HG02938 (cell line): ENCODE measurements around the gene SIM1.

Experiments used
- ATAC-seq: cut with Tn5 transposase; IDR thresholded peaks from one replicate; pipeline ENCODE4 v1.9.1; 2021; ENCODE audit warnings: mild to moderate bottlenecking, moderate library complexity; ENCODE audit not compliant: unreplicated experiment

SIM1 gene, protein sequence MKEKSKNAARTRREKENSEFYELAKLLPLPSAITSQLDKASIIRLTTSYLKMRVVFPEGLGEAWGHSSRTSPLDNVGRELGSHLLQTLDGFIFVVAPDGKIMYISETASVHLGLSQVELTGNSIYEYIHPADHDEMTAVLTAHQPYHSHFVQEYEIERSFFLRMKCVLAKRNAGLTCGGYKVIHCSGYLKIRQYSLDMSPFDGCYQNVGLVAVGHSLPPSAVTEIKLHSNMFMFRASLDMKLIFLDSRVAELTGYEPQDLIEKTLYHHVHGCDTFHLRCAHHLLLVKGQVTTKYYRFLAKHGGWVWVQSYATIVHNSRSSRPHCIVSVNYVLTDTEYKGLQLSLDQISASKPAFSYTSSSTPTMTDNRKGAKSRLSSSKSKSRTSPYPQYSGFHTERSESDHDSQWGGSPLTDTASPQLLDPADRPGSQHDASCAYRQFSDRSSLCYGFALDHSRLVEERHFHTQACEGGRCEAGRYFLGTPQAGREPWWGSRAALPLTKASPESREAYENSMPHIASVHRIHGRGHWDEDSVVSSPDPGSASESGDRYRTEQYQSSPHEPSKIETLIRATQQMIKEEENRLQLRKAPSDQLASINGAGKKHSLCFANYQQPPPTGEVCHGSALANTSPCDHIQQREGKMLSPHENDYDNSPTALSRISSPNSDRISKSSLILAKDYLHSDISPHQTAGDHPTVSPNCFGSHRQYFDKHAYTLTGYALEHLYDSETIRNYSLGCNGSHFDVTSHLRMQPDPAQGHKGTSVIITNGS

DNA sequence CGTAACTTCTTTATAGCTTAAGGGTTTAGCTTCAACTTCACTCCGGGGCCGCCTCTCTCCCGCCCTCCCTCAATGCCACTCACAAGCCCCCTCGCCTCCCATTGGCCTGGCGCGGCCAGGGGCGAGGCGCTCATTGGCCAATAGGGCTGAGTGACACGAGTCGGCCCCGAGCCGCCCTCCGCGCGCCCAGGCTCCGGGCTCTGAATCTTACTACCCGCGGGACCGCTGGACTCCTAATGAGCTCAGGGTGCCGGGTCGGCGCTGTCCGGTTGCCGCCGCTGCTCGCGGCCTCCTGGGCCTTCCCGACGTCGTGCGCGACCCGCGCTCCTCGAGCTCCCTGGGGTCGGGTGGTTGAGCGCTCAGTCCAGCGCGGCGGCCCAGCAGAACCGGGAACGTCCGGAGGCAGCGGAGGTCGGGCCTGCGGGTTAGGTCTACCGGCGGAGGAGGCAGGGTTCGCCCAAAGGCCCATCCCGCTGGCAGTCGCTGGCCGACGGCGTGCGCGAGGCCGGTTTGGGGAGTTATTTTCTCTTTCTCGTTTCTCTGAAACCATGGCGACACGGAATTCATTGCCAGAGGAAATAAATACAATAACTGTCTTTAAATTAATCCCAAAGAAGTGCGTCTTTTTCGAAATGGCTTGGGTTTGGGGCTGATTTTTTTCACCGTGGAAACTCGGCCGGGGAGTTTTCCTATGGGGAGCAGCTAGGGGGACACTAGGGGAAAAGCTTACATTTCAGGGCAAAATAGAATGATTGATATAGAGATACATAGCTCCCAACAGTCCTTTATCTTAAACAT, at the start of gene SIM1:
Gene SIM1, minus strand, starts transcription at position 19 of the 798 bp plus-strand sequence. CDS start 1,453 bp downstream, outside the sequence.
- ATAC-seq = no peak

DNA sequence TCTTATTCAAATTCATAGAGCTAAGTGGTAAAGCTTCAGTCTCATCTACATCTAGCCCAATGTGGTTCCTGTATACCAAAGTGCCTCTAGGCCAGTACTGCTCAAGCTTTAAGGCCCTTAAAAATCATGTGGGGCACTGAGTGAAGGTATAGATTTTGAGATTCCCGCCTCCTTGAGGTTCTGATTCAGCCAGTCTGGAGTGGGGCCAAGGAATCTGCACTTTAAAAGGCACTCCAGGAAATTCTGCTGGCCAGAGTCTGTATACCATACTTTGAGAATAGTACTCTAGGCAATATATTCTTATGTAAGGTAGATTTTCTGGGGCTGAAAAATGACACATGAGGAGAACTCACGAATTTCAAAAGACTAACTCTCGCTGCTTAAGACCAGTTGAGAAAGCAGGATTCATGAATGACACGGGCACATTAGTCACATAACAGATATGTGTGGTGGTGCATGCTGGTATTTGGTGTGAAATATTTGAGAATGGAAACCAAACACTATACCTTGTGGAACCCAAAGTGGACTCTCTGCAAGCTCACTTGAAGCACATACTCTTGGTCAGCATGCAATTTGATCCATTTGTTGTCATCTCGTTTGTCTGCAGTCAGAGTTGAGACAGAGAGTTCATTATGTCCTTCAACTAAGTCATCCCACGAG, 47.6 kb upstream of the SIM1 start:
- ATAC-seq = no peak

DNA sequence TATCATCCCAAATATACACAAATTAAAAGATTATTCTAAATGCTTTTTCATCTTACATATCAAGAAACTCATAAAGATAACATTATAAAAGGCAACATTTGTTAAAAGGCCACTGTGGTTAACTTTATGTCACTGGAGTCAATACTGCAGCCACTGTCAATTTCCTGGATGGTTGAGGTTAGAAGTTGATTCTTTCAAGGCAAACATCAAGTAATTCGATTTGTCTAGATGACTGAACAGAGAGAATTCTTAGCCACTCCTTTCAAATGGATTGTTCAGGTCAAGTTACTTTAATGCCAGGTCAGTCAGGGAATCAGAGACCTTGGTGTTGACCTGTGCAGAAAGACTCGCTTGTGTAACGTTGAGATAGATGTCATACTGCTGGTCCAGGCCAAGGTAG, 44.4 kb upstream of the SIM1 start:
- no peak for ATAC-seq

DNA sequence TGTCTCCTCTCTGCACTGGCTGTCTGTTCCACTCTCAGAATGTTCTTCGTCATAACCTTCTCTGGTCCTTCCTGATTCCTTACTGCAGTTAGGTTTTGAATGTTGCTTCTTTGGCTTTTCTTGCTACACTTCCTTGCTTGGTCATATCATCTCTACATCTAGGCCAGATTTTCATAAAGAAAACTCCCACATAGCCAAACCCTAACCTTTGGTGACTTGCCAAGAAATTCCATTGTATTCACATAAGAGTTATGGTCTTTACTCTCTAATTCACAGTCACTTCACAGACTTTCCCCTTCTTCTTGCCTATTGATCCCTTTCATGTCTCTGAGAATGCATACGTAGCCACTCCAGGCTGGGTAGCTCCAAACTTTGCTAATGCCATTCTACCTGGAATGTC, 41.9 kb upstream of the SIM1 start:
- ATAC-seq = no peak

DNA sequence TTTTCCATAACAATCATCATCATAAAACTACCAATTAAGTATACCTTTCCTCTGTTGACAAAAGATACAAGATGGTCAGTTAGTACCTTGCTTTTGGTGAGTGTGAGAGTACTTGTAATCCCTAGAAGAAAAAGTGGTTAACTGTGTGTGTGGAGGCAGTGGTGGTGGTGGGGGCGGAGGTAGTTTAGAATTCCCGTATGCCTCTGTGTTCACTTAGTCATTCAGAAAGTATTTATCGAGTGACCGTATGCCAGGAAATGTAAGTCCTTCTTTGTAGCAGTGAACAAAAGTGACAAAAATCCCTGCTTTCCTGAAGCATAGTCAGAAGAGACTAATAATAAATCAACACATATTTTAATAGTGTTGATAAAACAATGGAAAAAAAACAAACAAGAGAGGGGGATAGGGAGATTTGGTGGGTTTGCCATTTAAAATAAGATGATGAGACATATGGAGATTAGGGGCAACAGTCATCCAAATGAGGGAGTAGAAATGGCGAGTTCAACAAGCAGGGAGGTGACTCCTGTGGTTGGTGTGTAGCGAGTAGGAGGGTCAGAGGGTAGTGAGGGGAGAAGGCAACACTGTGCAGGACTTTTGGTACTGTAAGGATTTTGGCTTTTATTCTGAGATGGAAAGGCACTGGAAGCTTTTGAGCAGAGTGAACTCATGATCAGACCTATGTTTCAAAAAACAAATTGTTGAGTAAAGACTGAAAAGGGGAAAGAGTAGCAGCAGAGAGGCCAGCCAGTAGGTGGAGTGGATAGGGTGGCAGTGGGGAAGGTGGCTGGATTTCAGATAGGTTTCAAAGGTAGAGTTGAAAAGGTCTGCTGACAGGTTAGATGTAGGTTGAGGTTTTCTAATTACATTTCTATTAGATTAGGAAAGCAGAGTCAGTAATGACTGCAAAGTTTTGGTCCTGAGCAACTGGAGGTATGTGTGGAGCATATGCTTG, 40.3 kb upstream of the SIM1 start:
- no peak for ATAC-seq

DNA sequence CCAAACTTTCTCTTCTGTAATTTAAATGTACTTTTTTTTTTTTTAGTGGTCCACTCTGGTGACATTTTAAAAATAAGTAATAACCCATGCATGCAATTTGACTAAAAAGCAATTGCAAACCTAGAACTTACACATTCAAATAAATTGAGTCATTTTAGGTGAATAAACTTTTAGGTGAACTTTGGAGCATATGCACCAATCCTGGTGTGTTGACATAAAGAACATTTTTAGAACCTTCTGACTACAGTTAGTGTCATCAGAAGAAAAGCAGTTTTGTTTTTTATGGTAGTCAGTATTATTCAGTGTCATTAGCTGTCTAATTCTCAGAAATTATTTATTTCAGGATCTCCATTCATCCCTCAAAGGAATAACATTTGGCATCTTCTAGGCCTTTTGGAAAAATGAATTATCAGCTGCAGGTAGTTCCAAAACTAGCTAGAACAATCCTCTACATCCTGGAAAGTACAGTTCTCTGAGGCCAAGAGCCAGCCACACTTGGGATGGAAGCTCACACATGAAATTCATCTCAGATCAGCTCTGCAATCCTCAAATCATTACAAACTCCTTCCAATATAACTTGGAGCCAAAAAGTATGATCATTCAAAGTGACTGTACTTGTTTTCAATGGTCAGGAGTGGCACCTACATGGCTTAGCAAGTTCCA, 38.5 kb upstream of the SIM1 start:
- no peak for ATAC-seq

DNA sequence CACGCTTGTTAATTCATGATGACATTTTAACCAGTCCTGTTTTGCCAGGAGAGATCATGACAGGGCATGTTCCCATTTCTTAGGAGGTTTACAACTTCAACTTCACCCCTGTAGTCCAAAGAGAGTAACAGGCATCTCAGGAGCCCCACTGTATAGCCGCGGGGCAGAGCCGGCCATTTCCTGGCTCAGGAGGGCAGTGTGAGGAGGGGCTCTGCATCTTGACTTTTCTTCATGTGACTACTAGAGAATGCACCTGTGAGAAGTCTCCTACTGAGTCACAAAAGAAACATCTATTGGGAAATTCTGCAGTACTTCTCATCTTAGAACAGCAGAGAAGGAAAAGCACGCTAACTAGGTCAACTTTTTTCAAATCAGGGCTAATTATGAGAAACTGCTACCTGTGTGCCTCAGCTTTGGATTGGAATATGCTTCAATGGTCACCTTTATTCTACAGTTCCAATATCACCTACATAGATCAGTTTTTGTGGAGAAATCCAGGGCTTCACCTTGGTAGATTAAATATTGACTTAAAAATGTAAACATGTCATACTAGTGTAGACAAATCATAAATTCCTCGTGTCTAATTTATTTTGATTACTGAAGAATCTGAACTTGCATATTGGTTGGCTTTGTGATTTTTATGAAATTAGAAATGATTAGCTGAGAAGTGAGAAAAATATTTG, 28.6 kb upstream of the SIM1 start:
- no peak for ATAC-seq

DNA sequence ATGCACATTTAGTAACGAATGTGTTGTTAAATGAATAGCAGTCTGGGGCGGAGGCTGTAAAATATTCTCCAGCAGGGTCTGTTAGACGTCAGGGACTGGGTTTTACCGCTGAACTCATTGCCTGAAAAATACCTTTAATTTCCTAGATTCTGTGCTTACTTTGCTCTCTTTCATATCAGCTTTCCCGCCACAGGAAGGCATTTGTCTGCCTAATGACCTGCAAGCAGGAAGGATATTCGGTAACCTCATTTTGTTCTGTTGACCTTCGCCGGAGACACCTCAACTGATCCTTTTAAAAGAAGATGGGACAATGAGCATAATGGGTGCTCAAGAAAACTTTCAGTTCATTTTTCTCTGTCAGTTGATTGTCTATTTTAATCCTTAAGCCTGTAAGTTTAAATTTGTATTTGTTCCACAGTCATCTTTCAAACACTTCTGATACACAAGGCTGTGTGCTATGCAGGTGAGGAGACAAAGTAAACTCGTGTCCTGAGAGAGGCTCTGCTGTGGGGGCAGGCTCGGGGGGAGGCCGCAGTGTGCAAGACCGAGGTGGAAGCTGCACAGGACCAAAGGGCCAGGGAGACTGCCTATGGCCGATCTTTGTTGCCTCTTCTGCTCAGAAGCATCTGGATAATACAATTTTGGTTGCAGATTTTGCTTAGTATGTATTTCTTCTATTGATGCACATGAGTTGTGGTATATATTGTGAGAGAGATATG, 27.4 kb upstream of the SIM1 start:
- ATAC-seq = no peak

DNA sequence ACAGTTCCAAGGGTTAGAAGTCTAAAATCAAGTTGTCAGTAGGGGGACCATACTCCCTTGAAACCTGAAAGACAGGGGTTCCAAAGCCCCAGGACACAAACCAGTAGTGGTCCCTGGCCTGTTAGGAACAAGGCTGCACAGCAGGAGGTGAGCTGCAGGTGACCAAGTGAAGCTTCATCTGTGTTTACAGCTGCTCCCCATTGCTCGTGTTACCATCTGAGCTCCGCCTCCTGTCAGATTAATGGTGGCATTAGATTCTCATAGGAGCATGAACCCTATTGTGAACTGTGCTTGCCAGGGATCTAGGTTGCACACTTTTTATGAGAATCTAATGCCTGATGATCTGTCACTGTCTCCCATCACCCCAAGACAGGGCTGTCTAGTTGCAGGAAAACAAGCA, 25.3 kb upstream of the SIM1 start:
- no peak for ATAC-seq

DNA sequence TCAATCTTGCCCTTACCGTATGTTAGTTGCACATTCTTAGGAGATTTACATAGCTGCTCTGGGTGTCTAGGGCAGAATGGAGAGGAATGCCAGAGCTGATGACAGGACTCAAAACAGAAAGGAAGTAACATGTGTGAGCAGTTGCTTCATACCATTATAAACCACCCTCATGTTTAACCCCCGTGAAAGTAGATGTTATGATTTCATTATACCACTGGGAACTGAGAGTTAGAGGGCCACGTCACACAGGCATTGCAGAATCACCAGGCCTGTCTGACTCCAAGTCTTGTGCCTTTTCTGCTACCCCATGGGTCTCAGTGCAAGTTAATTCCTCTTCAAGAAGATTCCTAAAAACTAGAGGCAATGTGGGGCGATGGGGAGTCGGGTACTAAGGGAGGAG, 23.5 kb upstream of the SIM1 start:
- no peak for ATAC-seq

DNA sequence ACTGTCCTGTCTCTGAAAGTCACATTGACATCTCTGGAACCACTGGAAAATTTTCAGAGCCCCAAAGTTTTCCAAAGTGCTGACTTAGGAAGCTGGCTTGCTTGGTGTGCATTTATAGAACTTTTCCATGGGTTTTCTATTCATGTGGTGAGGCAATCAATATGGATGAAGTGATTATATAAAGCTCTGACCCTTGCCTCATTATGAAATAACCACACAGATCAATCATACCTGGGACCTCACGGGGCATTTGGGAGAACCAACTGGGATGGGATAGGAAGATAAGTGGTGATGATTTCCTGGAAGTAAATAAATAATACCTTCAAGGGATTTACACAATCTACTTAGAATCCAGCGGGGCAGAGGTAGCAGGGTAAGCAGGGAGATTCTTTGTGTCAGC, 22.9 kb upstream of the SIM1 start:
- no peak for ATAC-seq

DNA sequence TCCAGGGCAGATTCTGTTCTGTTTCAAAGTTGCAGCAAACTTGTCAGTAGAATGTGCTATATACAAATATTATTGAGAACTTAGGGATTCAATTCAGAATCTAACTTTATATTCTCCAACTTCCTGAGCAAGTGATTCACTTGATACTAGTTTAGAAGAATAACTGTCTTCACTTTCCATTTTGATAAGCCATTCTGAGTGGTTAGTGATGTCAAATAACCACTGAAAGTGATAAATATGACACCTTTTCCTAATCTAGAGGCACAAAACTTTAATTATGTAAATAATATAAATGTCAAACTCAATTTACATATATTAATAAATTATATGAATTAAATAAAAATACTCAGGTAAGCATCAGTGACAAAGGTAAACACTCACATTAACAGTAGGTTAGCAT, 20.5 kb upstream of the SIM1 start:
- ATAC-seq = no peak

DNA sequence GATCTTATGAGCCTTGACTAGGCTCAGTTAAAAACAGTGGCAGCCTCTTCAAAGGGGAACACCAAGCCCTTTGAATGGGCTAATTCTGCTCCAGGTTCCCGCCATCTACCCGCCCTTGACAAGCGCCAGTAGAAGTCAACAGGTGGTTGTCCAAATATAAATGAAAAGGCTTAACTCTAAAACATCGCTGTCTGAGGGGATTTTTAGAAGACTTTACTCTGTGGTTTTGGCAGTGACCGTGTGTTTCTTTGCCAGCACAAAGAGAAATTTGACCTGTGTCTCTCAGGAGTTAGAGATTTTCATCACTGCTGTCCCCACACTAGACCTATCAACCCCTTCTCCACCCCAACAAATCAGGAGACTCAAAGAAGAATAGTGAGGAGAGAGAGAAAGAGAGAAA, 19.8 kb upstream of the SIM1 start:
- no peak for ATAC-seq

DNA sequence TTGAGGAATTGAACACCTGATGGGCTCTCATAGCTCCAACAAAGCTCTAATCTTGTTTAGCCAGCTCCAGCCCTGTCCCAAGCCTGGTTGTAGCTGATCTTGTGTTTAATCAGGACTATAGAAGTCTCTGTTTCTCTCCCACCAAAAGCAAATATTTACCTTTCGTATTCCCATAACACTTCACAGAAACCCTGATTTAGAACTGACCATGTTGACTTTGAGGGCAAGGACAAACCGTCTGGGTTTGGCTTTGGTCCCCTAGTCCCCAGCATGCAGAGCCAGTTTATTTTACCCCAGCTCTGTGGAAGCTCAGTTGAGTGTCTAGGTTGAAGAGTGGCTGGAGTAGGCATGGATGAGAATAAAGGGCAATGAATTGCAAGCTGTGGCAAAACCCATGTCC, 18.0 kb upstream of the SIM1 start:
- no peak for ATAC-seq

DNA sequence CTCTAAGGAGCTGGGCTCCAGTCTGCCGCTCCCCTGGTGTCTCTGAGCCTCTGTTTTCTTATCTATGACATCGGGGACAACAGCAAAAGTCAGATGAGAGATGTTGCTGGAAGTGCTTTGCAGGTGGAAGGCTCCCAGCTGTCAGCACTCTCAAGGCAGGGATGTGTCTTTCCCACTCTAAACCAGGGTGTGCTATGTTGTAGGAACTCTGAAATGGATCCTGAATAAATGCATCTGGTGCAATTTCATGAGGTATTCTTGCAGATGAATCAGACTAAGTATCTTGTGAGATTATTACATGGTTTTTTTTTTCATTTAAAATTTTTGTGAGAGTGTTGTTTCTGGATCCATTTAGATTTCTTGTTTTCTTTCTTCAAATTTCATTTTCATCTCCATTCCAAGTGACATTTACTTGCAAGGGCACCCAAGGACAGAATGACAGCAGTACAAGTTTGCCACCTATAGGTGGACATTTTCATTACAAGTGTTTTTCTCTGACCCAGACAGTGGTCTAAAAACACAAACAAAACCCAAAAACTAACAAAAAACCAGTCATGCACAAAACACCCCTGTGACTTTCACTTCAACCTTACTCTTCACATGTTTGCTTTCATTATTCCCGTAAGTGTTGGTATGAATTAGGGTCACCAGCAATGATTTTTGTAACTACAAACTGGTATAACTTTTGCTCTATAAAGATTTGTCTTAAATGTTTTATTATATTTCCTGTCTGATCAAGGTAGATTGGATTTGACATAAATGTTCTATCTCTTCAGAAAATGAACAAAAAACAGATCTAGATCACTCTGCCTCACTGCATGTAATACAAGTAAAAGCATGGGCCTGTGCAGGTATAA, 14.7 kb upstream of the SIM1 start:
- peak; percentile 42 for ATAC-seq

DNA sequence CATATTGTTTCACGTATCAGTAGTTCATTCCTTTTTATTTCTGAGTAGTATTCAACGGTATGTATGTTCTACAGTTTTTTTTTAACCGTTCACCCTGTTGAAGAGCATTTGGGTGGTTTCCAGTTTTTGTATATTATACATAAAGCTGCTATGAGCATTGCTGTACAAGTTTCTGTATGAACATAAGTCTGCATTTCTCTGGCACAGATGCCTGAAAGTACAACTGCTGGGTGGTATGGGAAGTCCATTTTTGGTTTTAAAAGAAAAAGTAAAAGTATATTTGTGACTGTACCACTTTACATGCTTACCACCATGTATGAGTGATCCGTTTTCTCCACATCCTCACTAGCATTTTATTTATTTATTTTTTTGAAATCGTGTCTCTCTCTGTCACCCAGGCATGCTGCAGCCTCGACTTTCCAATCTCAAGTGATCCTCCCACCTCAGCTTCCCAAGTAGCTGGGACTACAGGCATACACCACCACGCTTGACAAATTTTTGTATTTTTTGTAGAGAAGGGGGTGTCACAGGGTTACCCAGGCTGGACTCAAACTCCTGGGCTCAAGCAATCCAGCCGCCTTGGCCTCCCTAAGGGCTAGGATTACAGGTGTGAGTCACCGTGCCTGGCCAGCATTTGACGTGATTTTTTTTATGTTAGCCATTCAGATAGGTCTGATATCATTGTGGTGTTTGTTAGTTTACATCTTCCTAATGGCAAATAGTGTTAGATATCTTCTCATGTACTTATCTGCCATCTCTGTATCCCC, 11.0 kb upstream of the SIM1 start:
- peak; percentile 72 for ATAC-seq
